ENCODE measurements around the gene C5orf58.

Gene C5orf58

DNA sequence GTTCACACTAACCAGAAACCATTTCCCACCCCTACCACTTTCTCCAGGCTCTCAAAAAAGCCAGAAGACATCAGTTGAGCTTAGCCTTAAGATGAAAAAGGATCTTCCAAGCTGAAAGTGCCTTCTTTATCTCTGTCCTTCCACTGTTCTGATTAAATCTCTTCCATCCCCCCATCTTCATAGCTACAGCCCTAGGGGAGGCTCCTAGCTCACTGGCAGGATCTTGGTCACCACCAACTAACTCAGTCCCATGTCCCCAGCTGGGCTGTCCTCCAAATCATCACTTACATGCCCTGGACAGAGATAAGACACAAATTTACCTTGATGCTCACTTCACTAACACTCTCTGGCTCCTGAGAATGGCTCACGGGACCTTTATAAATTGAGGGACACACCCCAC is 50.5 kb downstream of the C5orf58 start:
- no peak for DNase-seq

DNA sequence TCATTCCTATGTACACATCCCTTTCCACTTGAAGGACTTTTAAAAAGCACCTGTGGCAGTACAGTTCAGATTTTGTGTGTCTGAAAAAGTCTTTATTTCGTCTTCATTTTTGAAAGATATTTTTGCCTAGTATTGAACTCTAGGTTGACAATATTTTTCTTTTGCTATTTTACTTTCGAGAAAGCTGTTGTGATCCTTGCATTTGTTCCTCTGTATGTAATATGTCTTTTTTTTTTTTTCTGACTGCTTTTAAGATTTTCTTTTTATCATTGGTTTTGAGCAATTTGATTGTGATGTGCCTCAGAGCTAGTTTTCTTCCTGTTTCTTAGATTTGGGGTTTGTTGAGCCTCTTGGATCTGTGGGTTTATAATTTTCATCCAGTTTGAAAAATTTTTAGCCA is 51.4 kb downstream of the C5orf58 start:
- DNase-seq: no peak

DNA sequence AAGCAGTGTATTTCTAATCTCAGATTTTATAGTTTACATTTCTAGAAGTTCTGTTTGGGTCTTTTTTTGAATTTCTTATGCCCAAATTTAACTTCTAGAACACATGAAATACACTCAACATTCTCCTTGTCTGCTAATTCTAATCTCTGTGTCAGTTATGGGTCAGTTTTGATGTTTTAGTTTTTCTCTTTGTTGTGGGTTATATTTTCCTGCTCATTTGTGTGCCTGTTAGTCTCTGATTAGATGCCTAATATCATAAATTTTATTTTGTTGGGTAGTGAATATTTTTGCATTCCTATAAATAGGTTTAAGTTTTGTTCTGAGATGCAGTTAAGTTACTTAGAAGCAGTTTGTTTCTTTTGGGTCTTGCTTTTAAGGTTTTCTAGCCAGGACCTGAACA is 52.4 kb downstream of the C5orf58 start:
- no peak for DNase-seq

DNA sequence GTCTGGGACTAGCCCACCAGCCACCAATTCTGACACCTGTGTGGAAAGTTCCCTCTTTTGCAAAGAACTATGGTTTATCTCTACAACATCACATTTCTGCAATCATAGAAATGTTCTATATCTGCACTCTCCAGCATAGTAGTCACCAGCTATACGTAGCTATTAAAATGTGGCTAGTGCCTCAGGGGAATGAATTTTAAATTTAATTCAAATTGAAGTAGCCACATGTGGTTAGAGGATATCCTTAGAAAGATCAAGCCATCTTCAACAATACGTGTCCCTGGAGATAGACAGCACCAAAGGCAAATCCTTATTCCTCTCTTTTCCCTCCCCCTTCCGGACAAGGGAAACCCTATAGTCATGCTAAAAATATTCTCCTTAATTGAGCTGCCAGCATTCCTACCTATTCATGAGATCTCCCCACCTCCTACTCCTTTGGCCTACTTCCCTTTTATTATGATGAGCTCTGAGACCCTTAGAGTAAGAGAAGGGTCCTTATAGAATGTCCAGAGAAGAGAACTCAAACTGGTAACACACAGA is 53.7 kb downstream of the C5orf58 start:
- no peak for DNase-seq

DNA sequence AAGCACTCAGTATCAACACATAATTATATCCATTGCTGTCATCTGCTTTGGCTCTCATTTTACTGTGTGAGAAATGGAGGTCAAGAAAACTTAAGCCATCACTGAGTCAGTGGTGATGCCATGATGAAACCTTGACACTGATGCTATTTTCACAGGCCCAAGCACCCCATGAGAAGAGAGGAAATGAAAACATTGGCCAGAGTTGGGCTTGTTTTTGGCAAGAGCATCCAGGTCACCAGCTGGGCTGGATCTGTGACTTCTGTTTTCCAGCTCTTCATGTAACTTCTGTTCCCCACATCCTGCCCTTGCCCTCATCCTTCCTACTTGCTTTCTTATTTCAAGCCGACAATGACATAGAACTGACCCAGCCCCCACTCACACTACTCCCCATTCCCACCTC is 54.7 kb downstream of the C5orf58 start:
- DNase-seq: no peak

DNA sequence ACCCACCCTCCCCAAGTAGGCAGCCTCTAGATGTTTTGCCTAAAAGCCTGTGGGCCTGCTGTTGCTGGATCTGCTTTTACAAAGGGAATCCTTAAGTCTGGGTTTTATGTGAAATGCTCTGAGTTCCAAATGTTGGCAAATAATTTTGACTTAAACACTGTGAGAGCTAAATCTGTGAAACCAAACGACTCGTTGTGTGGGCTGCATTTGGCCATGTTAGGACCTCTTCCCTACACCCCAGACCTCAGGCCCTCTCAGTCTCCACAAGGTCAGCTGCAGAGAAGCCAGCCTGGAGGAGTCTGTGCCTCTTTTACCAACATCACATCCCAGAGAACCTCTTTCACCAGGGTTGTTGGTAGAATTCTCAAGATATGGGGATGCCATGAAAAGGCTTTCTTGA is 55.4 kb downstream of the C5orf58 start:
- DNase-seq: no peak

DNA sequence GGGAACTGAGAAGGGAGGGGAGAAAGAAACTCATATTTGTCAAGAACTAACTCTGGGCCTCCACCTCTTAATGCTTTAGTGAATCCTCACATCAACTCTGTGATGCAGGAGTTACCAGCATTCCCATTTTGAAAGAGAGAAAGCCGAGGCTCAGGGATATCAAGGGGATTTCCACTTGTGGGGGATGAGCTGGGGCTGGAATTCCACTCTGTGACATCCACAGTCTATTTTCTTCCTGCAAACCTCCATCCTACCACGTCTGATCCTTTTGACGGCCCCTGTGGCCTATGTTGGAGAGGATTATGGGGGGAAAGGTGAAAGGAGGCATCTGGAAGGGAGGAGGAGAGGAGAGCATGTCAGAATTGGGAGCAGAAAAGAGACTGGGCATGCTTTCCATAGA is 55.8 kb downstream of the C5orf58 start:
- no peak for DNase-seq

DNA sequence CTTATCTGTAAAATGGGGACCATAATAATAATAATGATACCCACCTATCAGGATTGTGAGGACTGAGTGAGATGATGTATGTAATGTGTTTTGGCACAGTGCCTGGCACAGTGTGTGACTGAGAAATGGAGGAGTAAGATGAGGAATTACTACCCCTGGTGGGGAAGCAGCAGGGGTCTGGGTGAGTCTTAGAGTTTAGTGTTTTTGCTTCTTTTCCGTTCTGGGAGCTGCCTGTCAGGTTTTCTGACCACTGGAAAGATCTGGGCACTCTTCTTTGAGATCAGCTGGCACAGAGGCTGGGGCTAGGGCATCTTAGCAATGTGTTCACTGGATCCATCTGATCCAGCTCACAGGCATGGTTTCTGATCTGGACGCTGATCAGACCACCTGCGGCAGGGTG is 56.3 kb downstream of the C5orf58 start:
- no peak for DNase-seq

DNA sequence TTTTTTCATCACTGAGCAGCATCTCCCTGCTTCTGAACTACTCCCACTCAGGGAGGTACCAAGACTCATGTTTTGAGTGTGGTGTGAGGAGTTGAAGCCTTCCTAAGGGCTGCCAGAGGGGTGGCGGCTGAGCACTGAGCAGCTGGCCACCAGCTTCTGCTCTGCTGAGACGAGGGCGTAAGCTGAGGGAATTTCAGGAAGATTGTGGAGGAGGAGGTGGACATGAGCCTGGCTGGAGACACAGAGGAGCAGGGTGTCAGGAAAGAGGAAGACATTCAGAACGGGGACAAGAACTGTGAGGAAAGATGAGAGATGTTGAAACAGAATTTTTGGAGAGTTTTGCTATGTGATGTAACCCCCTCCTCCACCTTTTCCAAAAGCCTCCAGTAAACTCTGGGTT is 57.0 kb downstream of the C5orf58 start:
- DNase-seq: no peak

DNA sequence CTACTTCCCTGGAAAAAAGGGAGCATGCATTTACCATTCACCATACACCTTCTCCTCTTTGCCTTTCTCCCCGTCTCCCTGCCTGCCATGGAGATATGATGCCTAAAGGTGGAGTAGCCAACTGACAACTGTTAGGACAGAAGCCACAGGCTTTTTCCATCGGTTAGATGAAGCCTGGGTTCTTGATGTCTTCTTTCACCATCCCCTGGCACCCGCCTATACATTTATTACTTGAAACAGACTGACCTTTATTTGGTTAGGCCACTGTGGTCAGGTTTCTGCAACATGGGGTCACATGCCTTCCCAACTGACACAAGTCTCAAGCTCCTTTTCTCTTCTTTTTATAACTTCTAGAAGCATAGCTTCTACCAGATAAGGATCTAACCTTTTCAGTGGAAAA is 57.7 kb downstream of the C5orf58 start:
- no peak for DNase-seq

DNA sequence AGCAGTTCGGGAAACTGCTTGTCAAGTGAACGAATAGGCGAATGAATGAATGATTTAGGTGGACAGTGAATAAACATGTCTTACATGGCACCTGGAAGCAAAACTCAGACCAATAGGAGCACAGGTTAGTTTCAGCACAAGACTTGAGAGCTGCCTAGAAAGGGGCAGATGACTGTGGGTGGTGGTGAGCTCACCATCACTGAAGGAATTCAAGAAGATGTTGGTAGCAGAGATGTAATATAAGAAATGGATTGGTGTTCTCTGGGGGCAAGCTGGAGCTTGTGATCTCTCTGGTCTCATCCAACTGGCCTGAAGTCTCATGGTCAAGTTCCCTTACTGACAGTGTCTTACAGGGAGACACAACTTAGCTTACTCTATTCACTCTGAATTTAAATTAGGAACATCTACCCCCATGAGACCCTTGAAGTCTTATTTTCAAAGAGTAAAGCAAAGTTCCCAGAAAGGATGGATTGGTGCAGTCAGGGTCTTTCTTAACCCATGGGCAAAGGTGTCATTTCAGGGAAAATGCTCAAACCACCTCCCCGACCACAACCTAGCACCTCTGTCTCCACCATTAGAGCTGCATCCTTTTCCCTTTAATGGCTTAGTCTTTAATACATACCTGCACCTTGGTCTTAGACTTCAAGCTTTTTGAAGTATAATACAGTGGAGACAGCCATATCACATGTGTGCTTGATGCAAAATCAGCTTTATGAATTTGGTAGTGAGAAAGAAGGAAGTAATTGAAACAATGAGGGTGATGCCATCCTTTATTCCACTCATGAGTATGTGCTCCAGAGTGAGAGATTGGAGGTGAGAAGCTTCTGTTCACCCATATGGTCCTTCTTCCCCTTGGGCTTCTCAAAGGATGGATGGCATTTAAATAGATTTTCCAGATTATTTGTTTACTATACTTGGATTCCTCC is 59.7 kb downstream of the C5orf58 start:
- DNase-seq: no peak

DNA sequence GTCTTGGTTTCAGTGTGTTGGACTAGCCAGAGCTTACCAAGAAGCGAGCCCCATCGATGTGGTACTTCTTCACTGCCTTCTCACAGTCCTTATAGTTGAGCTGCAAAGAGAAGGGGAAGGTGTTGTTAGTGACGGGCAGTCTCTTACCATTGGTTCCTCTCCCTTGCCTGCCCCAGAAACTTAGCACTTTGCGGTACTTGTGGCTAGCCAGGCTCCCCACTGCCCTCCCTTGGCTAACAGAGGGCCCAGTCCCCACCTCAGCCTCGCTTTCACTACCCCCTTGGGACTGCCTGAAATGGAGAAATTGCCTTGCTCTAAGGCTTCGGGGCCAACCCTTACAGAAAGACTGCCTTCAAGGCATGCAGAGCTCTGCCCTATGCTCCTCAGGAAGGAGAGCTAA is 60.5 kb downstream of the C5orf58 start:
- no peak for DNase-seq

DNA sequence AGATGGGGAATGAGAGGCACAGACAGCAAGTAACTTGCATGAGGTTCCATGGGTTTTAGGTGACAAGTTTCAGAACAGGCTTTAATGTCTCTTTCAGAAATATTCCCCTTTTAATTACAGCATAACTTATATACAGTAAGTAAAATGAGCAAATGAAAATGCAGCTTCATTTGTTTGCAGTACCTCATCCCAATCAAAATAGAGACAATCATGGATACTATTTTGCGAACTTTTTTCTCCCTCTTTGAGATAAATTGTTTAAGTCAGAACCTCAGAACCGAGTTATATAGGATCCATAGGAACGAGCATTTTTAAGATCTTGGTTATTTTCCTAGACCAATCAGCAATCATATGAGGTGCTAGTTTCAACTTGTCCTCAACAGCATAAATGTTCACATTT is 61.3 kb downstream of the C5orf58 start:
- DNase-seq: no peak

DNA sequence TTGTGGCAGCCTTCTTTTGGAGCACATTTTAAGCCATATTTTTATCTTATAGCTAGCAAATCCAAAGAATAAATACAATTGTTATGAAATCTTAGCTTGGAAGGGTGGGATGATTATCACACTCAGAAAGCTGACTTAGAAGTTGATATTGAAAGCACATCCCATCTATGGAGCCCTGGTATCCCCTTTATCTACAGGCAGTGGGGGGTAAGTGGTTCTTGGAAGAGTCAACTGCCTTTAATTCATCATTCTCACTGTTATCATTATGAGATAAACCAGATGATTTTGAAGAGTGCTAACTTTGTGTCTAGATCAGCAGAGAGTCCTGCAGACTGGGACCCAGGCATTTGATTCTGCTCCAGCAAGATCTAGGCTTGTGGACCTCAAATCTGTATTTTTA is 61.8 kb downstream of the C5orf58 start:
- DNase-seq: no peak
